ENCODE measurements around the gene CORO2B. TPM values are rescaled to one million over a fixed set of nuclear protein-coding genes. Genes with fewer than 3 reads are reported as not detected.

CORO2B gene
- total RNA-seq, 3 donors from 2014 or later: 1.3 to 4.7 (median 1.9) TPM

DNA sequence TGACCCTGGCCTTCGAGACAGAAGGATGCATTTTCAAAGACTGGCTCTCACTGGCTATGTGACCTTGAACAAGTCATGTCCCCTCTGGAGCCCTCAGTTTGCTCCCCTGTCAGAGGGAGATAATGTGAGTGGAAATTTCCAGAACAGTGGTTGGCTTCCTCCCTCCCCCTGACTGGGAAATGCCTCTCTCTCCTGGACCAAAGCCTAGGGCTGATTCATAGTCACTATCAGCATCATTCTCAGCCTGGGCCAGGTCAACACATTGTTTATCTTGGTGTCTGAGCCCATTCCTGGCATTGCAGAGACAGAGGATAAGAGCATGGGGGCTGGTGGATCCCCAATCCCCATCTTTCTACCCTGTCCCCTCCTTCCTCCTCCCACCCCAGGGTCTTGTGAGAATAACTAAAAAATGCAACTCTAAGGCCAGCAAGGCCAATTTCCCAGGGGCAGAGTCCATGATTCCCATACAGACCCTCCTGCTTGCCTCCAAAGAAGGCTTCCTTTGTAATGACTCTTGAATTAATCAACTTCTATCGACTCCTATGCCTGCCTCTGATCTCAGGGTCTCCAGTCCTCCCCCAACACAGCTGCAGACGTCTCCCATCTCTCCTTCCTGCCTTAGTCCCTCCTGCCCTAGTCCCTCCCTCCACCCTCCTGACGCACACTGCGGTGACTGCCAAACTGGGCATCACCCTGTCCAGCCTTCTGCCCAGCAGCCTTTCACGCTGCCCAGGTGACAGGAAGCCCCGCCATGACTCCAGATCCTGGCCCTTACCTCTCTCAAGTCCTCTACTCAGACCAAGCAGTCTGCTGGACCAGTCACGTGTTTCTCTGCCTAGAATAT lies 35.4 kb upstream of the CORO2B start:
- no peak overlapping the region for H3K4me3 ChIP-seq
- TF ChIP-seq, protein P1, sequence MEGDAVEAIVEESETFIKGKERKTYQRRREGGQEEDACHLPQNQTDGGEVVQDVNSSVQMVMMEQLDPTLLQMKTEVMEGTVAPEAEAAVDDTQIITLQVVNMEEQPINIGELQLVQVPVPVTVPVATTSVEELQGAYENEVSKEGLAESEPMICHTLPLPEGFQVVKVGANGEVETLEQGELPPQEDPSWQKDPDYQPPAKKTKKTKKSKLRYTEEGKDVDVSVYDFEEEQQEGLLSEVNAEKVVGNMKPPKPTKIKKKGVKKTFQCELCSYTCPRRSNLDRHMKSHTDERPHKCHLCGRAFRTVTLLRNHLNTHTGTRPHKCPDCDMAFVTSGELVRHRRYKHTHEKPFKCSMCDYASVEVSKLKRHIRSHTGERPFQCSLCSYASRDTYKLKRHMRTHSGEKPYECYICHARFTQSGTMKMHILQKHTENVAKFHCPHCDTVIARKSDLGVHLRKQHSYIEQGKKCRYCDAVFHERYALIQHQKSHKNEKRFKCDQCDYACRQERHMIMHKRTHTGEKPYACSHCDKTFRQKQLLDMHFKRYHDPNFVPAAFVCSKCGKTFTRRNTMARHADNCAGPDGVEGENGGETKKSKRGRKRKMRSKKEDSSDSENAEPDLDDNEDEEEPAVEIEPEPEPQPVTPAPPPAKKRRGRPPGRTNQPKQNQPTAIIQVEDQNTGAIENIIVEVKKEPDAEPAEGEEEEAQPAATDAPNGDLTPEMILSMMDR (IDR thresholded peaks at IDR 0.05): no peak
- ATAC-seq (peak; percentile 42), DNase-seq (peak in 1 of 3 donors; percentile 34)
- no peaks in the 10 kb centered on the region for H3K36me3 ChIP-seq (ENCODE audit: low read depth)
- intact Hi-C loops (cut with DNase I, micrococcal nuclease): loop anchor here in 1 of 2 donors (10.0 kb wide), 1 partner anchor 229 kb away; no protein-coding TSS in a partner anchor
- no peaks in the 10 kb centered on the region for H3K9me3 ChIP-seq
- no peaks in the 10 kb centered on the region for H3K4me1 ChIP-seq (ENCODE audit: low read depth)

DNA sequence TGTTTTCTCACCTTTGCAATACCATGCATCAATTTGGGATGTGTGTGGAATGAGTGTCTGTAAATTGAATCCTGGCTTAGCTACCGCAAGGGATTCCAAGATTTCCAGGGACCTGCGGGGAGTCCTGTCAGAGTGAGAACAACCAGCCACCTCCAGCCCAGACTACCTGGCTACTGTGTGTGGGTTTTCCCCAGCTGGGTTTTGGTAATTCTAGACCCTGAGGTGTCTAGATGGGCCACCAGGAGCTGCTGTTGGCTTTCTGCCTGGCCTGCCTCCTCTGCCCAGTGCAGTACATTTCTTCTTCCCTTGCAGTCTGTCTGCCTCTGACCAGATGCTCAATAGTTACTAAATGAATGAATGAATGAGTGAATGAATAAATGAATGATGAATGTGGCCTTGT lies 32.5 kb upstream of the CORO2B start:
- H3K36me3 ChIP-seq (ENCODE audit: low read depth): no peaks in the 10 kb centered on the region
- DNase-seq: no peak
- no peaks in the 10 kb centered on the region for H3K9me3 ChIP-seq
- TF ChIP-seq, protein P1 (IDR thresholded peaks at IDR 0.05): no peak
- H3K4me3 ChIP-seq: no peak overlapping the region
- intact Hi-C loops (cut with DNase I, micrococcal nuclease): loop anchor here in 1 of 2 donors (10.0 kb wide), 1 partner anchor 232 kb away; no protein-coding TSS in a partner anchor
- ATAC-seq: no peak
- H3K4me1 ChIP-seq (ENCODE audit: low read depth): no peaks in the 10 kb centered on the region

DNA sequence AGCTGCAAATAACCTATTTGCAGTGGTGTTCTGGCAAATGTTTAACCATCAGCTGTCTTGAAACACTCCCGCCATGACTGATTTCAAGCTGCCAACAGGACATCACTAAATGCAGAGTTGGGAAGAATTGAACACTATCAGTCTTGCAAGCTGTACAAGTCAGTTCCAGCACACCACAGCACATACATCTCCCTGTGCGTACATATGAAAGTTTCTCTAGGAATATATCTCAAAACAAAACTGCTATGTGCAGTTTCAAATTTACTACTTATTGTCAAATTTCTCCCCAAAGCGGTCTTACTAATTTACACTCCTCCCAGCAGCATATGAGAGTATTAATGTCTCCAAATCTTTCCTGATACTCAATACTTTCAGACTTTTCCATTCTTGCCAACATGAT lies 30.4 kb upstream of the CORO2B start:
- DNase-seq (no peak), ATAC-seq (no peak)
- TF ChIP-seq, protein P1 (IDR thresholded peaks at IDR 0.05): no peak
- Histone ChIP-seq H3K4me3 (no peak overlapping the region), H3K4me1 (ENCODE audit: low read depth) (no peaks in the 10 kb centered on the region), H3K9me3 (no peaks in the 10 kb centered on the region), H3K36me3 (ENCODE audit: low read depth) (no peaks in the 10 kb centered on the region)
- intact Hi-C loops (cut with DNase I, micrococcal nuclease): loop anchor here in 1 of 2 donors (10.0 kb wide), 1 partner anchor 234 kb away; no protein-coding TSS in a partner anchor

DNA sequence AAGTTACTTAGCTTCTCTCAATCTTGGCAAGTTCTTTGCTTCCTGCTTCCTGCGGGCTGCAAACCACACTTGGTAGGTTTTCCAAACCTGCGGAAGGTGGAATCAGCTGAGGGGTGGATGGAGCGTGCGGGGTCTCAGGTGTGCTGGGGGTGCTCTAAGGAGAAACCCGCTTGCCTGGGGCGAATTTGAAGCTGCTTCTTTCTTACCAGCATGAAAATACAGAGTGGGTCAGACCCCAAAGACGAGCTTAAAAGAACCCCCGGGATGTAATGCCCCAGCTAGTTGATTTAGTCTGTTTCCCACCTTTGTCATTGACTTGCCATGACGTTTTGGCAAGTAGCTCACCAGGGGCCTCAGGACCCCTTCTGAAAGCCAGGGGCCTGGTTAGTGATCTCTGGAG lies 28.8 kb upstream of the CORO2B start:
- Histone ChIP-seq H3K36me3 (ENCODE audit: low read depth) (no peaks in the 10 kb centered on the region), H3K9me3 (no peaks in the 10 kb centered on the region), H3K4me3 (no peak overlapping the region), H3K4me1 (ENCODE audit: low read depth) (no peaks in the 10 kb centered on the region)
- DNase-seq (no peak), ATAC-seq (no peak)
- intact Hi-C loops (cut with DNase I, micrococcal nuclease): loop anchor here in 1 of 2 donors (10.0 kb wide), 2 partner anchors 125 to 325 kb away; no protein-coding TSS in a partner anchor
- TF ChIP-seq, protein P1 (IDR thresholded peaks at IDR 0.05): no peak

DNA sequence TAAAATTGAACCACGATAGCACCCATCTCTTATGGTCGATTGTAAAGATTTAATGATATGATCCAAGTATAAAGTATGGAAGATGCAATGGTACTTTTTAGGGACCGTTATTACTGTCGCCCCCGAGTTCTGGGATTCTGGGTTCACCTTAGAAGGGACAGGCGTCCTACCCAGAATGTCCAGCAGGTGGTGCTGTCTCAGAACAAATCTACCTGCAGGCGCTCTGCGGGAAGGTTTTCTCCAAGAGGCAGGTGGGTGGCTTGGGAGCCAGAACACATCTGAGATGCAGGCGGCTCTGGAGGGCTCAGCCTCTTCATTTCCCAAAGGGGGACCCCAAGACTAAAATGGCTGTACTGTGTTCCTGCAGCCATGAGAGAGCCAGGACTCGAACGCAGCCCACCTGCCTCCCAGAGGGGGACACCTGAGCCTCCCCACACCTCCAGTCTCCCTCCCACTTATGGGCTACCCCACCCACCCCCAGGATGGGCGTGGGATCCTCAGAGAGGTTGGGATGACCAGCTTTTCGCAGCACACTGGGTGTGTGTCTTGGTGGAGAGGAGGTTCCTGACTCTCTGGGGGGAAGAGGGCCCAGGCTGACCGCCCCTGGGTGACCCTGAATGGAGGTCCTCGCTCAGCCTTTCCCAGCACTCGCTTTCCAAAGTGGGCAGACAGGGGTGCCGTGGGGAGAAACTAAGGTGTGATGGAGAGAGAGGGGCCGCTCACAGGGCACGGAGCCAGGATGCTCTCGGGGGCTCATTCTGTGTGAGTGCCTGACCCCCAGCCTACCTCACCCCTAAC lies 28.1 kb upstream of the CORO2B start:
- TF ChIP-seq, protein P1 (IDR thresholded peaks at IDR 0.05): peak; percentile 88
- no peaks in the 10 kb centered on the region for H3K9me3 ChIP-seq
- H3K4me1 ChIP-seq (ENCODE audit: low read depth): no peaks in the 10 kb centered on the region
- ATAC-seq: peak; percentile 70
- DNase-seq: peak in 2 of 3 donors; percentile 74 to 90
- no peak overlapping the region for H3K4me3 ChIP-seq
- intact Hi-C loops (cut with DNase I, micrococcal nuclease): loop anchor here in 1 of 2 donors (10.0 kb wide), 2 partner anchors 124 to 324 kb away; no protein-coding TSS in a partner anchor
- H3K36me3 ChIP-seq (ENCODE audit: low read depth): no peaks in the 10 kb centered on the region

Measured in mucosa of descending colon (tissue), 3 donors.